HG03196 (cell line): ENCODE measurements around the gene HTR2A.

ENCODE experiments used
- ATAC-seq: cut with Tn5 transposase; IDR thresholded peaks from one replicate; pipeline ENCODE4 v1.9.1; 2021; ENCODE audit not compliant: unreplicated experiment

The HTR2A gene

DNA sequence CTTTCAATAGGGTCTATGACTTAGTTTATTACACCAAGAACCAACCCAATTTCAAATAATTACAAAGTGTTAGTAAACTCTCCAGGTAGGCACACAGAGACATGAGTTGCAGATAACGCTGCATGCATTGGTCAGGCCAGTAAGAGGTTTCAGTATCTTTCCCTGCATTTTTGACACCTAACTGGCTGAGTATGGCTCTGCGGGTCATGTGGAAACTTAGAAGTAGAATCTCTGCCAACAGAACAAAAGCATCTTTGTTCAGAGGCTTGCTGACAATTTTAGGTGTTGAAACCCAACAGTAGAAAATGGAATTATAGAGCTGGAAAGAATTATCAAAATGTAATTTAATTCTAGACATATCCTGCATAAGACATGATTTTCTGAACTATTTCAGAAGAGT lies 25.3 kb downstream of the HTR2A start:
- ATAC-seq, result no peak

DNA sequence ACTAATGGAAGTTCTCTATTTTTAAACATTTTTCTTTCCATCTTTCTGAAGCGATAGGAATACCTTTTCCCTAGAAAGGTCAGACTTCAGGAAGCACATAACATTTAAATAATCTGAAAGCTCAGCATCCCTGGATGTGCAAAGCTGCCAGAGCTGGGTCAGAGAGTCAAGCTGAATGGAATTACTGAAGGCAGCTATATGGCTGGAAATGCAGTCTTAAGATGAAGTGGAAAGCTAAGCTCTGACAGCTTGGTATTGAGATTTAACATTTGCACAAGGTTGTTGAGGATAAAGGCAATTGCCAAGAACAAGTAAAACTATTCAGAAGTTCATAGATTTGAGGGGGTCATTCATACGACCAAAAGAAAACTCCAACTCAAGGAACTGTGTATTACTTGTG lies 28.8 kb downstream of the HTR2A start:
- ATAC-seq, result no peak

- no peak for ATAC-seq
Observed at GRCh38 chr13:46866150-46866549, 30.7 kb downstream of the HTR2A start.

DNA sequence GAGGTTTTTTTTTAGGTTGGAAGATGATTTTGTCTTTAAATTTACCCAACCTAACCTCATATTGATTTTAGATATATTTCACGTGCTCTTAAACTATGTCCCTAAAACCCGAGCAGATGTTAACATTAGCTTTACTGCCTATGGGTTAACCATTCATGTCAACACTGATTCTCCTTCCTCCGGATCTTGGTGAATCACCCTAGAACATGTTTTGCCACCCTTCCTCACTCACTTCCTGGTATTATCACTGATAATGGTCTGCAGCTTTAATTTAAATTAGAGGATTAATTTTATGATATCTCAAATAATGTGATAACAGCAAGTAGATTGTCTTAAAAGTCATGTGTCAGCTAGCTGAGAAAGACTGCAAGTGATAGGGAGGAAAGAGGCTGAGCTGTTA lies 31.9 kb downstream of the HTR2A start:
- ATAC-seq, result no peak

- no peak for ATAC-seq
Observed at GRCh38 chr13:46861959-46862358, 34.9 kb downstream of the HTR2A start.

- no peak for ATAC-seq
Observed at GRCh38 chr13:46860722-46861121, 36.1 kb downstream of the HTR2A start.

DNA sequence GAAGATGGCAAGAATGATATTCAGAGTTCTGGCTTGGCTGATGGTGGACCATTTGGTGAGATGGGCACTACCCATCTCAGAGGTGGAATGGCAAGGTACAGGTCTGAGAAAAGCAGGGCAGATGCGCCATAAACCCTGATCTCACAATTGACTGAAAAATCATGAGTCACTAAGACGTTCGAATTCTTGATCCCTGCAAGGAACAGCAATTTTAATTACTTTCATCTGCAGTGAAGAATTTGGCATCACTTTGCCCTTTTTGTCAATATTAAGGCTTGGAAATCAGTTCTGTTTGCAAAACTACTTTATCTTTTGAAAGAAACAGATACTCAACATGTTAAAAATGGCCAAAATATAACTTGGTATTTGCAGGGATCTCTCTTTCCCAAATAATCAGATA lies 38.1 kb downstream of the HTR2A start:
- no peak for ATAC-seq

DNA sequence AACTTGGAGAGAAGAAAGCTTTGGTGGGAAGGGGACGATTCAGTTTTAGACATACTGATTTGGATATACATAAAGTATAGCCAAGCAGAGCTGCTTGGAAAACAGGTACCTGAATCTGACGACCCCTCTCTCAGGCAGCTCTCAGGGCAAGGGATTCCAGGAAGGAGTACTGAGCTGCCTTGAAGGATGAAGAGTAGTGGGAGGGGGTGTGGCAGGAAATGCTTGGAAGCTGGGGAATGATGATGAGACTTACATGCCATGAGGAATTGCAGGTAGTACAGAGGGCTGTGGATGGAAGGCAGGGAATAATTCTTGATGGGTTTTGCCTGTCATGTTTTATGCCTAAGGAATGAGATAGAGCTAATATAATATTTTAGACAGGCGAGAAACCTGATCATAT lies 38.7 kb downstream of the HTR2A start:
- no peak for ATAC-seq

- no peak for ATAC-seq
Observed at GRCh38 chr13:46855664-46856063, 41.2 kb downstream of the HTR2A start.

DNA sequence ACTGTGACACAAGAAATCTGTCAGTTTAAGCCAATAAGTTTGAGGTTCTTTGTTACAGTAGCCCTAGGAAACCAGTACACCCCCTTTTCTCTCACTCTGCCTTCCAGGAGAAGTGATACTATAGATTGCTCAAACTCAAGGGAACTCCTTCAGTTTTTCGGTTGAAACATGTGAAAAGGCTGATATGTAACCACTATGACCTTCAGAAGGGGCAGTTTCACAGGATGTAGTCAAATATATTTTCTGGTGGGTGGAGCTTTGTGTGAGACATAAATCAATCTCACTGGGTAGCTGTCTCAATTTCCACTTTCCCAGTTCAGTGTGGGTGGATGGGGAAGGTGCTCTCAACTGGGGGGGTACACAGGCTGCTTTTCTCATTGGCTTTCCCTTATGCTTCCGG lies 41.7 kb downstream of the HTR2A start:
- ATAC-seq, result no peak

GRCh38 chr13:46852168-46852567 lies 44.7 kb downstream of the HTR2A start:
- no peak for ATAC-seq

GRCh38 chr13:46850214-46850613 lies 46.6 kb downstream of the HTR2A start:
- no peak for ATAC-seq

DNA sequence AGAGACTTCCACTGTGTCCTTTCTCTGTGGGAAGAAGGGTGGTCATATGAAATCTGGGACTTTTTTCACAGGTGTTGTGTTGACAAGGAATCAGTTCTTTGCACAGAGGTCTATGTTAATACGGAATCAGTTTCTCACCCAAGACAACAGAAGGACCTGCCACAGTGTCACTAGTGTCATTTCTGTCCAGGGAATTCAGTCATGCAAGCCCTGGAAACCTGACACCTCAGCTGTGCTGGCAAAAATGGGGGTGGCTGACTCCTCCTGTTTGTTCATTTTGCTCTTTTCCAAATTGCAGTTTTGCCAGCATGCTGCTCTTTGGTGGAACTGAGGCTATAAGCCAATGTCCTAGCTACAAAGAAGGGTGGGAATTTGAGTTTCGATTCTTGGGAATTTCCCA lies 50.1 kb downstream of the HTR2A start:
- no peak for ATAC-seq

GRCh38 chr13:46845146-46845545 lies 51.7 kb downstream of the HTR2A start:
- no peak for ATAC-seq

DNA sequence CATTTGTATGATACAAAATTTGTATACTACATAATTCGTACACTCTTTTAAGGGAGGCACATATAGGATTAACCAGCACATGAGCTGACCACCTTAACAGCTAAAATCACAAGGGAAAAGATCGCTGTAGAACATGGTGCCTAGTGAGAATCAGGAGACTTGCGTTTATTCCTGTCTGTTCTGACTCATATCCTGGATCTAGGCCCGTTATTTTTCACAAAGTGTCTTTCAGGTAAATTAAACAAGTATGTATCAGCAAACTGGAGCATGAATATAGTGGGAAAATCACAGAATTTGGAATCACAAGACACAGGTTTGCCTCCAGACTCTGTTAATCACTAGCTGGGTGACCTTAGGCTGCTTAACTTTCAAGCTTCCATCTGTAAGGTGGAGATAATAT lies 52.4 kb downstream of the HTR2A start:
- no peak for ATAC-seq

- no peak for ATAC-seq
Observed at GRCh38 chr13:46839399-46839798, 57.5 kb downstream of the HTR2A start.

GRCh38 chr13:46834657-46835056 lies 62.2 kb downstream of the HTR2A start:
- no peak for ATAC-seq

GRCh38 chr13:46831588-46832194 lies 65.2 kb downstream of the HTR2A start:
- ATAC-seq, result no peak

DNA sequence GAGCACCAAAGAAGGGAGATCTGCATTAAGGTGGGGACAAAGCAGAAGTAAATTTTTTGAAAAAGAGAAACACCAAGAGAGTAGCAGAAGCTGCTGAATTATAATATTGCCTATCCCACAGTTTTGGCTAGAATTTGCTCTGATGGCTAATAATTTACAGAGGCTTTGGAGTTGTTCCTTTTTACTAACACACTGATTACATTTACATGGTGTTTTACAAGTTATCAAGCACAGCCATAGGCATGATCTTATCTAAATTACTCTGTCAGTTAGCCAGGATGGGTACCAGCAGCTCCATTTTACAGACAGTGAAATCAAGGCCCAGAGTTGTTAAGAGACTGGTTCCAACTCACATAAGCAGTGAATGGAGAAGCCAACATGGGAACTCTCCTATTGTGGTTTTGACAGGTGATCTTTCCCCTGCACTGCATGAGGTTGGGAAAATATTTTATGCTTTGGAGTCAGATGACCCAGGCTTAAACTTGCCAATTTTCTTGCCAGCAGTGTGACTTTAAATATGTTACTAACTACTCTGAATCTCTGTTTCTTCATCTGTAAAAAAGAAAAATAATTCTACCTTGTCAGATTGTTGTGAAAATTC lies 66.3 kb downstream of the HTR2A start:
- ATAC-seq, result no peak

DNA sequence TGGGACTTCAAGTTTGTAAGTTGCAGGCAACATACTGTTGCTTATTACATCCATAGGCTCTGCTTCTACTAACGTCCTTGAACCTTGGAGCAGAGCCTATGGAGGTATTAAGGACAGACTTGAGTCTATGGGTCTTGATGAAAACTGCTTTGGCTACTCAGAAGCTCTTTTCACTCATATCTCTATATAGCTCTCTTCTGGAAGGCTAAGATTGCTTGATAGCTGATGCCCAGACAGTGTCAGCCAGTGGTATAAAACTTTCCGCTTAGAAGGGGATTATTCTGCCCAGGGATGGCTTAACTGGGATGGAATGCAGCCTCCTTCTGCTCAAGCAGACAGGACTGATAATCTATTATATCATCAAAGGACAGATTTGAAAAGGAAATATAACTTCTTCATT lies 74.3 kb downstream of the HTR2A start:
- ATAC-seq, result no peak

- no peak for ATAC-seq
Observed at GRCh38 chr13:46817838-46818476, 78.9 kb downstream of the HTR2A start.

- no peak for ATAC-seq
Observed at GRCh38 chr13:46817095-46817494, 79.8 kb downstream of the HTR2A start.

DNA sequence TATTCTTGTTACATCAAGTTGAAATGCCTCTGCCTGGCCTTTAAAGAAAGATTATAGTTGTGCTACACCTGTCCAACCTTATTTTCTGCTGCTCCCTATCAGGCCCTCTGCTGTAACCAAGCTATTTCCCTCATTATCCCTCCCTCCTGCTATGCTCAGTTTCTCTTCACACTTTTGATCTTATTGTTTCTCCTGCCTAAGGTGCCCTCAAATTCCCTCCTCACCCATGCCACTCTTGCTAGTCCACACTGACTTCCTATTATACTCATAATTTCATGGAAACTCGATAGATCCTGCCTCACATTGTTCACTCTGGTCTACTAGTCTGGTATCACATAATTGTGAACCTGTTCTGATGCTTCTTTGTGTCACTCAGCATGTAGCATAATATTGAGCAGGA lies 80.5 kb downstream of the HTR2A start:
- ATAC-seq, result no peak
